WTC11 (cell line): ENCODE measurements around the gene FRK.

ENCODE experiments used
- CREB1 ChIP-seq: sonication (generic); formaldehyde crosslinking; IDR thresholded peaks from 2 replicates; pipeline ENCODE4 v1.8.0; 2023; ENCODE audit warnings: mild to moderate bottlenecking, missing genetic modification reagents
- HMGA2 ChIP-seq: fragments of 250-450 bp; sonication (Bioruptor Pico); IDR thresholded peaks from 2 replicates; pipeline ENCODE4 v1.4.0; 2021; ENCODE audit warnings: mild to moderate bottlenecking, moderate library complexity
- SMAD3 ChIP-seq: sonication (generic); formaldehyde crosslinking; IDR thresholded peaks from 2 replicates; pipeline ENCODE4 v1.8.0; 2022; ENCODE audit warnings: missing genetic modification reagents, mild to moderate bottlenecking, borderline replicate concordance
- ZNF138 ChIP-seq: sonication (generic); formaldehyde crosslinking; conservative IDR thresholded peaks from 2 replicates; pipeline ENCODE4 v1.8.1; 2022; ENCODE audit warnings: mild to moderate bottlenecking, moderate library complexity, missing genetic modification reagents
- ZNF396 ChIP-seq: fragments of 250-450 bp; sonication (Bioruptor Pico); IDR thresholded peaks from 2 replicates; pipeline ENCODE4 v1.8.0; 2021; ENCODE audit warnings: mild to moderate bottlenecking, moderate library complexity, borderline replicate concordance
- TF ChIP-seq, protein P1 (sequence below): fragments of 200-600 bp; IDR thresholded peaks from 2 replicates; pipeline ENCODE4 v1.8.0; 2022; ENCODE audit warnings: antibody characterized with exemption
- TF ChIP-seq, protein P2 (sequence below): sonication (generic); formaldehyde crosslinking; IDR thresholded peaks from 2 replicates; pipeline ENCODE4 v1.8.1; 2023; ENCODE audit warnings: mild to moderate bottlenecking, missing genetic modification reagents, moderate library complexity

- TF ChIP-seq, protein P1, sequence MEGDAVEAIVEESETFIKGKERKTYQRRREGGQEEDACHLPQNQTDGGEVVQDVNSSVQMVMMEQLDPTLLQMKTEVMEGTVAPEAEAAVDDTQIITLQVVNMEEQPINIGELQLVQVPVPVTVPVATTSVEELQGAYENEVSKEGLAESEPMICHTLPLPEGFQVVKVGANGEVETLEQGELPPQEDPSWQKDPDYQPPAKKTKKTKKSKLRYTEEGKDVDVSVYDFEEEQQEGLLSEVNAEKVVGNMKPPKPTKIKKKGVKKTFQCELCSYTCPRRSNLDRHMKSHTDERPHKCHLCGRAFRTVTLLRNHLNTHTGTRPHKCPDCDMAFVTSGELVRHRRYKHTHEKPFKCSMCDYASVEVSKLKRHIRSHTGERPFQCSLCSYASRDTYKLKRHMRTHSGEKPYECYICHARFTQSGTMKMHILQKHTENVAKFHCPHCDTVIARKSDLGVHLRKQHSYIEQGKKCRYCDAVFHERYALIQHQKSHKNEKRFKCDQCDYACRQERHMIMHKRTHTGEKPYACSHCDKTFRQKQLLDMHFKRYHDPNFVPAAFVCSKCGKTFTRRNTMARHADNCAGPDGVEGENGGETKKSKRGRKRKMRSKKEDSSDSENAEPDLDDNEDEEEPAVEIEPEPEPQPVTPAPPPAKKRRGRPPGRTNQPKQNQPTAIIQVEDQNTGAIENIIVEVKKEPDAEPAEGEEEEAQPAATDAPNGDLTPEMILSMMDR: no peak
- no peak for TF ChIP-seq SMAD3 (CRISPR knock-in tag)
- TF ChIP-seq CREB1: no peak
- no peak for TF ChIP-seq HMGA2 (CRISPR knock-in tag)
- TF ChIP-seq, protein P2, sequence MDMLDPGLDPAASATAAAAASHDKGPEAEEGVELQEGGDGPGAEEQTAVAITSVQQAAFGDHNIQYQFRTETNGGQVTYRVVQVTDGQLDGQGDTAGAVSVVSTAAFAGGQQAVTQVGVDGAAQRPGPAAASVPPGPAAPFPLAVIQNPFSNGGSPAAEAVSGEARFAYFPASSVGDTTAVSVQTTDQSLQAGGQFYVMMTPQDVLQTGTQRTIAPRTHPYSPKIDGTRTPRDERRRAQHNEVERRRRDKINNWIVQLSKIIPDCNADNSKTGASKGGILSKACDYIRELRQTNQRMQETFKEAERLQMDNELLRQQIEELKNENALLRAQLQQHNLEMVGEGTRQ (CRISPR knock-in tag): no peak
- no peak for TF ChIP-seq ZNF138 (CRISPR knock-in tag)
- TF ChIP-seq ZNF396 (CRISPR knock-in tag): no peak
These were observed 43.0 kb downstream of the FRK start for GRCh38 chr6:116017546-116018295.
